Progenitor cell of endocrine pancreas (in vitro differentiated cells): Measurements from ENCODE around the gene MRTFA. TPM values are rescaled to one million over a fixed set of nuclear protein-coding genes. Genes with fewer than 3 reads are reported as not detected.
"Not testable (repeated sequence)": the region's sequence is repeated elsewhere in the genome, so short reads cannot be mapped to it uniquely, and the experiment has no call there.

Experiments used
- DNase-seq: peaks from one replicate; pipeline ENCODE4 v3.0.0; 2021; ENCODE audit warnings: low spot score; ENCODE audit not compliant: unreplicated experiment
- H3K27ac Mint-ChIP-seq: 2 replicates; pipeline ENCODE4 v1.8.0; 2021; ENCODE audit warnings: mild to moderate bottlenecking, moderate library complexity, mixed read lengths
- H3K27me3 Mint-ChIP-seq: 2 replicates; pipeline ENCODE4 v1.8.0; 2021; ENCODE audit warnings: mixed read lengths
- H3K36me3 Mint-ChIP-seq: 2 replicates; pipeline ENCODE4 v1.8.0; 2022; ENCODE audit warnings: mixed read lengths; ENCODE audit not compliant: insufficient read depth
- H3K4me1 Mint-ChIP-seq: 2 replicates; pipeline ENCODE4 v1.8.0; 2021; ENCODE audit warnings: low read depth, mixed read lengths
- H3K4me3 Mint-ChIP-seq: 2 replicates; pipeline ENCODE4 v1.8.0; 2021; ENCODE audit warnings: low read depth, mild to moderate bottlenecking, moderate library complexity, mixed read lengths
- H3K9me3 Mint-ChIP-seq: 2 replicates; pipeline ENCODE4 v1.8.0; 2021; ENCODE audit warnings: low read depth, mixed read lengths
- CTCF ChIP-seq: fragments of 200-600 bp; sonication (generic); IDR thresholded peaks from one replicate; pipeline ENCODE4 v1.5.0; 2021; ENCODE audit warnings: antibody characterized with exemption, mild to moderate bottlenecking; ENCODE audit not compliant: unreplicated experiment
- total RNA-seq: library from RNA; stranded (reverse); gene quantifications from 2 replicates; pipeline ENCODE4 v1.2.1, GENCODE V29; 2021

The MRTFA gene
- total RNA-seq, 1 donor from 2014 or later, result 61.9 TPM

- peaks cover 39% of the 10 kb centered on the region for H3K4me1 Mint-ChIP-seq
- TF ChIP-seq CTCF, result no peak
- no peak overlapping the region for H3K4me3 Mint-ChIP-seq
- H3K27me3 Mint-ChIP-seq, result no peaks in the 10 kb centered on the region
- no peak for DNase-seq
- no peaks in the 10 kb centered on the region for H3K9me3 Mint-ChIP-seq
- H3K36me3 Mint-ChIP-seq, result no peaks in the 10 kb centered on the region
- H3K27ac Mint-ChIP-seq, result peak overlapping the region; percentile 38
Observed at GRCh38 chr22:40603088-40603605, 33.4 kb downstream of the MRTFA start.

- no peak for TF ChIP-seq CTCF
- DNase-seq, result no peak
- no peak overlapping the region for H3K4me3 Mint-ChIP-seq
- no peak overlapping the region for H3K27ac Mint-ChIP-seq
- no peaks in the 10 kb centered on the region for H3K9me3 Mint-ChIP-seq
- H3K36me3 Mint-ChIP-seq, result no peaks in the 10 kb centered on the region
- no peaks in the 10 kb centered on the region for H3K27me3 Mint-ChIP-seq
- peaks cover 42% of the 10 kb centered on the region for H3K4me1 Mint-ChIP-seq
Observed at GRCh38 chr22:40602231-40602630, 34.3 kb downstream of the MRTFA start.

GRCh38 chr22:40599731-40600130 is 36.8 kb downstream of the MRTFA start:
- no peak for DNase-seq
- Mint-ChIP-seq H3K4me1 (peaks cover 33% of the 10 kb centered on the region), H3K4me3 (no peak overlapping the region), H3K9me3 (no peaks in the 10 kb centered on the region), H3K36me3 (no peaks in the 10 kb centered on the region), H3K27me3 (no peaks in the 10 kb centered on the region), H3K27ac (peak overlapping the region; percentile 63)
- TF ChIP-seq CTCF, result no peak

- H3K9me3 Mint-ChIP-seq, H3K27ac Mint-ChIP-seq, H3K27me3 Mint-ChIP-seq, H3K36me3 Mint-ChIP-seq, H3K4me3 Mint-ChIP-seq, DNase-seq: not testable (repeated sequence)
- H3K4me1 Mint-ChIP-seq, result peaks cover 38% of the 10 kb centered on the region
Observed at GRCh38 chr22:40598712-40599111, 37.8 kb downstream of the MRTFA start.

GRCh38 chr22:40597526-40598430 is 38.7 kb downstream of the MRTFA start:
- Mint-ChIP-seq H3K9me3 (no peaks in the 10 kb centered on the region), H3K27ac (peak overlapping the region; percentile 89), H3K27me3 (no peaks in the 10 kb centered on the region), H3K4me1 (peaks cover 45% of the 10 kb centered on the region), H3K36me3 (no peaks in the 10 kb centered on the region), H3K4me3 (no peak overlapping the region)
- no peak for TF ChIP-seq CTCF
- DNase-seq, result no peak
